ENCODE measurements around the gene LDB2. TPM values are rescaled to one million over a fixed set of nuclear protein-coding genes. Genes with fewer than 3 reads are reported as not detected.
"Not testable (repeated sequence)": the region's sequence is repeated elsewhere in the genome, so short reads cannot be mapped to it uniquely, and the experiment has no call there.

Gene LDB2
- total RNA-seq, 2 donors from 2014 or later, result not detected

GRCh38 chr4:16628835-16629234 lies 269.6 kb downstream of the LDB2 start:
- not testable (repeated sequence) for ATAC-seq; H3K27ac Mint-ChIP-seq; H3K4me1 Mint-ChIP-seq; H3K27me3 Mint-ChIP-seq; H3K4me3 Mint-ChIP-seq; DNase-seq; H3K9me3 ChIP-seq (ENCODE audit: control insufficient read depth, low read length, poor library complexity, severe bottlenecking); H3K36me3 Mint-ChIP-seq (ENCODE audit: low read depth)

- no peaks in the 10 kb centered on the region for H3K9me3 ChIP-seq (ENCODE audit: control insufficient read depth, low read length, poor library complexity, severe bottlenecking)
- DNase-seq (no peak), ATAC-seq (no peak)
- H3K27me3 Mint-ChIP-seq, result no peaks in the 10 kb centered on the region
- H3K27ac Mint-ChIP-seq, result no peak overlapping the region
- no peaks in the 10 kb centered on the region for H3K4me1 Mint-ChIP-seq
- no peak overlapping the region for H3K4me3 Mint-ChIP-seq
- no peaks in the 10 kb centered on the region for H3K36me3 Mint-ChIP-seq (ENCODE audit: low read depth)
Observed at GRCh38 chr4:16627999-16628398, 270.4 kb downstream of the LDB2 start.

GRCh38 chr4:16626945-16627344 lies 271.5 kb downstream of the LDB2 start:
- ATAC-seq (no peak), DNase-seq (no peak)
- Mint-ChIP-seq H3K4me1 (no peaks in the 10 kb centered on the region), H3K36me3 (ENCODE audit: low read depth) (no peaks in the 10 kb centered on the region), H3K27me3 (no peaks in the 10 kb centered on the region), H3K27ac (no peak overlapping the region), H3K4me3 (no peak overlapping the region)
- no peaks in the 10 kb centered on the region for H3K9me3 ChIP-seq (ENCODE audit: control insufficient read depth, low read length, poor library complexity, severe bottlenecking)

- H3K27ac Mint-ChIP-seq, result no peak overlapping the region
- H3K4me3 Mint-ChIP-seq, result no peak overlapping the region
- no peaks in the 10 kb centered on the region for H3K27me3 Mint-ChIP-seq
- H3K9me3 ChIP-seq (ENCODE audit: control insufficient read depth, low read length, poor library complexity, severe bottlenecking), result no peaks in the 10 kb centered on the region
- no peak for ATAC-seq
- H3K36me3 Mint-ChIP-seq (ENCODE audit: low read depth), result no peaks in the 10 kb centered on the region
- H3K4me1 Mint-ChIP-seq, result no peaks in the 10 kb centered on the region
- DNase-seq, result no peak
Observed at GRCh38 chr4:16622826-16623225, 275.6 kb downstream of the LDB2 start.

GRCh38 chr4:16617435-16617834 lies 281.0 kb downstream of the LDB2 start:
- H3K4me1 Mint-ChIP-seq, result no peaks in the 10 kb centered on the region
- no peak for ATAC-seq
- no peaks in the 10 kb centered on the region for H3K27me3 Mint-ChIP-seq
- no peak for DNase-seq
- no peak overlapping the region for H3K27ac Mint-ChIP-seq
- no peaks in the 10 kb centered on the region for H3K9me3 ChIP-seq (ENCODE audit: control insufficient read depth, low read length, poor library complexity, severe bottlenecking)
- H3K4me3 Mint-ChIP-seq, result no peak overlapping the region
- no peaks in the 10 kb centered on the region for H3K36me3 Mint-ChIP-seq (ENCODE audit: low read depth)

- H3K36me3 Mint-ChIP-seq (ENCODE audit: low read depth), result no peaks in the 10 kb centered on the region
- H3K9me3 ChIP-seq (ENCODE audit: control insufficient read depth, low read length, poor library complexity, severe bottlenecking), result no peaks in the 10 kb centered on the region
- no peak overlapping the region for H3K4me3 Mint-ChIP-seq
Observed at GRCh38 chr4:16617011-16617410, 281.4 kb downstream of the LDB2 start.

GRCh38 chr4:16609170-16609758 lies 289.2 kb downstream of the LDB2 start:
- Mint-ChIP-seq H3K27me3 (no peaks in the 10 kb centered on the region), H3K4me1 (no peaks in the 10 kb centered on the region), H3K4me3 (no peak overlapping the region), H3K36me3 (ENCODE audit: low read depth) (no peaks in the 10 kb centered on the region), H3K27ac (no peak overlapping the region)
- no peaks in the 10 kb centered on the region for H3K9me3 ChIP-seq (ENCODE audit: control insufficient read depth, low read length, poor library complexity, severe bottlenecking)
- no peak for DNase-seq
- ATAC-seq, result no peak

More at GRCh38 chr4:16617011-16617410, 281.4 kb downstream of the LDB2 start:
- no peak for ATAC-seq
- Mint-ChIP-seq H3K27ac (no peak overlapping the region), H3K27me3 (no peaks in the 10 kb centered on the region), H3K4me1 (no peaks in the 10 kb centered on the region)
- DNase-seq, result no peak

- DNase-seq (no peak), ATAC-seq (no peak)
- Mint-ChIP-seq H3K4me3 (no peak overlapping the region), H3K4me1 (no peaks in the 10 kb centered on the region), H3K36me3 (ENCODE audit: low read depth) (no peaks in the 10 kb centered on the region), H3K27ac (no peak overlapping the region), H3K27me3 (no peaks in the 10 kb centered on the region)
- H3K9me3 ChIP-seq (ENCODE audit: control insufficient read depth, low read length, poor library complexity, severe bottlenecking), result no peaks in the 10 kb centered on the region
Observed at GRCh38 chr4:16608611-16609125, 289.8 kb downstream of the LDB2 start.

- no peaks in the 10 kb centered on the region for H3K4me1 Mint-ChIP-seq
- H3K27ac Mint-ChIP-seq, result no peak overlapping the region
- H3K36me3 Mint-ChIP-seq (ENCODE audit: low read depth), result no peaks in the 10 kb centered on the region
- no peaks in the 10 kb centered on the region for H3K27me3 Mint-ChIP-seq
- no peak overlapping the region for H3K4me3 Mint-ChIP-seq
- no peak for ATAC-seq
- no peaks in the 10 kb centered on the region for H3K9me3 ChIP-seq (ENCODE audit: control insufficient read depth, low read length, poor library complexity, severe bottlenecking)
- no peak for DNase-seq
Observed at GRCh38 chr4:16608123-16608522, 290.3 kb downstream of the LDB2 start.

GRCh38 chr4:16607241-16608066 lies 291.0 kb downstream of the LDB2 start:
- Mint-ChIP-seq H3K4me1 (no peaks in the 10 kb centered on the region), H3K4me3 (no peak overlapping the region), H3K27me3 (no peaks in the 10 kb centered on the region), H3K27ac (no peak overlapping the region), H3K36me3 (ENCODE audit: low read depth) (no peaks in the 10 kb centered on the region)
- ATAC-seq (no peak), DNase-seq (no peak)
- H3K9me3 ChIP-seq (ENCODE audit: control insufficient read depth, low read length, poor library complexity, severe bottlenecking), result no peaks in the 10 kb centered on the region

GRCh38 chr4:16606691-16607090 lies 291.8 kb downstream of the LDB2 start:
- Mint-ChIP-seq H3K4me1 (no peaks in the 10 kb centered on the region), H3K36me3 (ENCODE audit: low read depth) (no peaks in the 10 kb centered on the region), H3K27ac (no peak overlapping the region), H3K27me3 (no peaks in the 10 kb centered on the region), H3K4me3 (no peak overlapping the region)
- DNase-seq (no peak), ATAC-seq (no peak)
- no peaks in the 10 kb centered on the region for H3K9me3 ChIP-seq (ENCODE audit: control insufficient read depth, low read length, poor library complexity, severe bottlenecking)

- Mint-ChIP-seq H3K27ac (no peak overlapping the region), H3K36me3 (ENCODE audit: low read depth) (no peaks in the 10 kb centered on the region), H3K4me3 (no peak overlapping the region), H3K27me3 (no peaks in the 10 kb centered on the region), H3K4me1 (no peaks in the 10 kb centered on the region)
- DNase-seq (no peak), ATAC-seq (no peak)
- no peaks in the 10 kb centered on the region for H3K9me3 ChIP-seq (ENCODE audit: control insufficient read depth, low read length, poor library complexity, severe bottlenecking)
Observed at GRCh38 chr4:16603178-16603577, 295.3 kb downstream of the LDB2 start.

GRCh38 chr4:16598597-16599206 lies 299.7 kb downstream of the LDB2 start:
- DNase-seq (no peak), ATAC-seq (no peak)
- Mint-ChIP-seq H3K27me3 (no peaks in the 10 kb centered on the region), H3K4me1 (no peaks in the 10 kb centered on the region), H3K36me3 (ENCODE audit: low read depth) (no peaks in the 10 kb centered on the region), H3K4me3 (no peak overlapping the region), H3K27ac (no peak overlapping the region)
- no peaks in the 10 kb centered on the region for H3K9me3 ChIP-seq (ENCODE audit: control insufficient read depth, low read length, poor library complexity, severe bottlenecking)

All from T-helper 17 cell (primary cell).